ENCODE measurements around the gene CTU2. TPM values are rescaled to one million over a fixed set of nuclear protein-coding genes. Genes with fewer than 3 reads are reported as not detected.

Gene CTU2
- total and polyA plus RNA-seq, 10 of the 15 experiments (the other 5 are each of a cell fraction or from before 2014, with no cell fraction given): 0.32 to 44.5 (median 18.2) TPM

GRCh38 chr16:88720396-88720970, 14.2 kb downstream of the CTU2 start (continued):
- TF ChIP-seq PBX3 (IDR thresholded peaks at IDR 0.05; ENCODE audit: insufficient replicate concordance, low read depth, low read length) (no peak), DPF2 (IDR thresholded peaks at IDR 0.05) (no peak), NFIC (IDR thresholded peaks at IDR 0.05; ENCODE audit: low read depth, low read length) (no peak), RAD51 (IDR thresholded peaks at IDR 0.05) (no peak)
- TF ChIP-seq, protein P1, sequence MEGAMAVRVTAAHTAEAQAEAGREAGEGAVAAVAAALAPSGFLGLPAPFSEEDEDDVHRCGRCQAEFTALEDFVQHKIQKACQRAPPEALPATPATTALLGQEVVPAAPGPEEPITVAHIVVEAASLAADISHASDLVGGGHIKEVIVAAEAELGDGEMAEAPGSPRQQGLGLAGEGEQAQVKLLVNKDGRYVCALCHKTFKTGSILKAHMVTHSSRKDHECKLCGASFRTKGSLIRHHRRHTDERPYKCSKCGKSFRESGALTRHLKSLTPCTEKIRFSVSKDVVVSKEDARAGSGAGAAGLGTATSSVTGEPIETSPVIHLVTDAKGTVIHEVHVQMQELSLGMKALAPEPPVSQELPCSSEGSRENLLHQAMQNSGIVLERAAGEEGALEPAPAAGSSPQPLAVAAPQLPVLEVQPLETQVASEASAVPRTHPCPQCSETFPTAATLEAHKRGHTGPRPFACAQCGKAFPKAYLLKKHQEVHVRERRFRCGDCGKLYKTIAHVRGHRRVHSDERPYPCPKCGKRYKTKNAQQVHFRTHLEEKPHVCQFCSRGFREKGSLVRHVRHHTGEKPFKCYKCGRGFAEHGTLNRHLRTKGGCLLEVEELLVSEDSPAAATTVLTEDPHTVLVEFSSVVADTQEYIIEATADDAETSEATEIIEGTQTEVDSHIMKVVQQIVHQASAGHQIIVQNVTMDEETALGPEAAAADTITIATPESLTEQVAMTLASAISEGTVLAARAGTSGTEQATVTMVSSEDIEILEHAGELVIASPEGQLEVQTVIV (IDR thresholded peaks at IDR 0.05; ENCODE audit: borderline replicate concordance, partially characterized antibody): no peak

GRCh38 chr16:88721236-88721635, 14.9 kb downstream of the CTU2 start:
- peaks cover 13 to 59% of the 10 kb centered on the region in 2 experiments for H3K36me3 ChIP-seq (ENCODE audit: control insufficient read depth in 2 of 2, insufficient read depth in 2 of 2, low read length in 1 of 2)
- H3K9ac ChIP-seq (ENCODE audit: control insufficient read depth, insufficient read depth, low read length): no peak overlapping the region

More at GRCh38 chr16:88721236-88721635, 14.9 kb downstream of the CTU2 start:
- Histone ChIP-seq H3K4me1 (ENCODE audit: control insufficient read depth, insufficient read depth, low read length) (no peaks in the 10 kb centered on the region), H3K27ac (ENCODE audit: control insufficient read depth, insufficient read depth) (no peak overlapping the region), H3K27me3 (replicated peaks in 1 of 2; ENCODE audit: control insufficient read depth in 2 of 2, insufficient read depth in 2 of 2, low read length in 1 of 2) (no peaks in the 10 kb centered on the region), H4K20me1 (ENCODE audit: control insufficient read depth, insufficient read depth) (no peaks in the 10 kb centered on the region), H3K4me3 (no peak overlapping the region), H3K79me2 (ENCODE audit: control insufficient read depth, insufficient read depth, low read length) (no peaks in the 10 kb centered on the region), H3K4me2 (ENCODE audit: control insufficient read depth, insufficient read depth) (no peak overlapping the region), H3K9me3 (replicated peaks; ENCODE audit: control insufficient read depth, insufficient read depth, low read length) (no peaks in the 10 kb centered on the region), H2AFZ (ENCODE audit: control insufficient read depth, low read depth, low read length) (no peak overlapping the region)
- ChIA-PET CTCF (no interaction called here), RAD21 (ENCODE audit: unreplicated experiment) (no interaction called here), SMC1A (ENCODE audit: uncharacterized antibody, unreplicated experiment) (no interaction called here), POLR2A (interaction anchor here (0.6 kb wide), 1 partner anchor 790 kb away, joined by 4 read pairs; no protein-coding TSS in a partner anchor)
- in situ Hi-C loops (cut with MboI) (no loop called here), intact Hi-C loops (cut with micrococcal nuclease; ENCODE audit: unreplicated experiment) (no loop called here)
- BruUV-seq (replicated peaks): no TSS peak
- 93% methylated on average over 15 of the region's 17 CpGs for WGBS (ENCODE audit: insufficient coverage, insufficient replicate concordance, low lambda C conversion rate, missing lambda C conversion rate)
- TF ChIP-seq MEF2B (IDR thresholded peaks at IDR 0.05; ENCODE audit: partially characterized antibody, poor library complexity, severe bottlenecking) (no peak), SUPT20H (IDR thresholded peaks at IDR 0.05; ENCODE audit: borderline replicate concordance, control insufficient read depth, low read depth, low read length) (no peak), SREBF1 (IDR thresholded peaks at IDR 0.05; ENCODE audit: low read length) (no peak), SP1 (IDR thresholded peaks at IDR 0.05; ENCODE audit: low read depth, low read length) (no peak)
- DNase-seq (ENCODE audit: low read depth, low spot score) (no peak), FAIRE-seq (no peak), ATAC-seq (no peak)

All from GM12878 (cell line).